Right cardiac atrium (tissue), 5 donors: ENCODE data around the gene HMOX2. TPM values are rescaled to one million over a fixed set of nuclear protein-coding genes. Genes with fewer than 3 reads are reported as not detected.
A peak's percentile ranks its signal among the peaks of the same experiment; 100 is the strongest.

Experiments used
- ATAC-seq, 2 donors: fragments of 200-7000 bp; cut with Tn5 transposase; one replicate each; pipeline versions ENCODE4 v1.8.0 to v1.9.1; 2020; ENCODE audit warnings: moderate library complexity in 2 of 2, mild to moderate bottlenecking in 1 of 2
- DNase-seq, 3 donors: peaks; one replicate each; pipeline ENCODE4 v3.0.0-alpha.2; 2020
- H3K27ac ChIP-seq: one replicate; pipeline ENCODE4 v1.5.1; 2013; ENCODE audit warnings: mild to moderate bottlenecking, low read length, control low read depth, moderate library complexity
- H3K27me3 ChIP-seq: one replicate; pipeline ENCODE4 v1.6.1; 2013; ENCODE audit not compliant: control insufficient read depth, insufficient read depth
- H3K4me1 ChIP-seq: one replicate; pipeline ENCODE4 v1.6.1; 2013; ENCODE audit warnings: low read length; ENCODE audit not compliant: control insufficient read depth, insufficient read depth
- H3K4me3 ChIP-seq: one replicate; pipeline ENCODE4 v1.5.1; 2013; ENCODE audit warnings: low read length, control low read depth
- H3K9me3 ChIP-seq: one replicate; pipeline ENCODE4 v1.6.1; 2013; ENCODE audit warnings: low read length; ENCODE audit not compliant: control insufficient read depth
- WGBS: extraction: QIAGEN DNeasy Blood & Tissue Kit; methylation state at CpG from one replicate; pipeline ENCODE4 v1.1.7; 2013; 5-methylcytosine and 5-hydroxymethylcytosine counted together
- intact Hi-C, 4 donors: fragments of 100-400 bp; cut with DNase I; formaldehyde crosslinking; loops; one replicate each; pipeline versions ENCODE4 v1.11.0 to v1.14.0; 2022 to 2023
- polyA plus RNA-seq: library from polyadenylated mRNA; stranded (reverse); fragments of 200-250 nt; gene quantifications from one replicate; pipeline ENCODE4 v1.2.3, GENCODE V29; 2013
- total RNA-seq, 4 donors: library from RNA; stranded (reverse); fragmentation: NEBNext Ultra II Directional; extraction: Animal tissue kit (Norgen Biotek cat#: 25700); gene quantifications; one replicate each; pipeline ENCODE4 v1.2.1, GENCODE V29; 2021
- donor health status: healthy with polysubstance abuse.
- donor health status: DM: no; HTN: yes; CAD: no.
- donor health status: DM: no; HTN: no; CAD: no.
- donor health status: DM: no; HTN: yes; CAD: no; lungs with severe emphysema.
- donor health status: DM: yes; HTN: yes; CAD: no.

The HMOX2 gene
- total and polyA plus RNA-seq, 5 donors = 89.6 to 109 (median 93.7) TPM

- DNase-seq (no peak), ATAC-seq (peak in 1 of 2 donors; percentile 7)
- Histone ChIP-seq H3K27ac (no peak overlapping the region), H3K9me3 (no peaks in the 10 kb centered on the region), H3K4me3 (no peak overlapping the region), H3K4me1 (peaks cover 20% of the 10 kb centered on the region), H3K27me3 (no peaks in the 10 kb centered on the region)
- 52% methylated on average over 7 of the region's 7 CpGs for WGBS
- intact Hi-C loops = loop anchor here in 1 of 4 donors (5.0 kb wide), 1 partner anchor 48 kb away; the partner anchor contains the start of gene HMOX2
Observed at GRCh38 chr16:4525069-4525468, 48.9 kb downstream of the HMOX2 start.

GRCh38 chr16:4525634-4526277, 49.6 kb downstream of the HMOX2 start:
- H3K9me3 ChIP-seq = no peaks in the 10 kb centered on the region
- WGBS = 63% methylated on average over 13 of the region's 13 CpGs
- no peak overlapping the region for H3K4me3 ChIP-seq
- intact Hi-C loops = loop anchor here in 1 of 4 donors (5.0 kb wide), 1 partner anchor 48 kb away; the partner anchor contains the start of gene HMOX2
- peaks cover 20% of the 10 kb centered on the region for H3K4me1 ChIP-seq
- DNase-seq = no peak
- no peak overlapping the region for H3K27ac ChIP-seq
- ATAC-seq = peak in 1 of 2 donors; percentile 7
- no peaks in the 10 kb centered on the region for H3K27me3 ChIP-seq

- intact Hi-C loops = loop anchor here in 1 of 4 donors (5.0 kb wide), 1 partner anchor 52 kb away; the partner anchor contains the start of gene HMOX2
- Histone ChIP-seq H3K27me3 (no peaks in the 10 kb centered on the region), H3K4me3 (no peak overlapping the region), H3K4me1 (peaks cover 15% of the 10 kb centered on the region), H3K27ac (no peak overlapping the region), H3K9me3 (no peaks in the 10 kb centered on the region)
- 73% methylated on average over 16 of the region's 16 CpGs for WGBS
- ATAC-seq (peak in 1 of 2 donors; percentile 16), DNase-seq (no peak)
Observed at GRCh38 chr16:4529085-4530060, 53.2 kb downstream of the HMOX2 start.

GRCh38 chr16:4531811-4532210, 55.6 kb downstream of the HMOX2 start:
- no peak overlapping the region for H3K27ac ChIP-seq
- DNase-seq = no peak
- intact Hi-C loops = no loop called here
- peaks cover 8% of the 10 kb centered on the region for H3K4me1 ChIP-seq
- no peak overlapping the region for H3K4me3 ChIP-seq
- ATAC-seq = no peak
- 89% methylated on average over 8 of the region's 8 CpGs for WGBS
- H3K27me3 ChIP-seq = no peaks in the 10 kb centered on the region
- H3K9me3 ChIP-seq = no peaks in the 10 kb centered on the region

GRCh38 chr16:4532238-4532637, 56.0 kb downstream of the HMOX2 start:
- Histone ChIP-seq H3K4me1 (peaks cover 8% of the 10 kb centered on the region), H3K9me3 (no peaks in the 10 kb centered on the region), H3K27ac (no peak overlapping the region), H3K27me3 (no peaks in the 10 kb centered on the region), H3K4me3 (no peak overlapping the region)
- 89% methylated on average over 10 of the region's 10 CpGs for WGBS
- intact Hi-C loops = no loop called here
- no peak for ATAC-seq
- DNase-seq = no peak

- DNase-seq = no peak
- intact Hi-C loops = no loop called here
- ATAC-seq = no peak
- Histone ChIP-seq H3K27ac (peak overlapping the region; percentile 25), H3K4me3 (no peak overlapping the region), H3K9me3 (no peaks in the 10 kb centered on the region), H3K27me3 (no peaks in the 10 kb centered on the region), H3K4me1 (peaks cover 8% of the 10 kb centered on the region)
- WGBS = 67% methylated on average over 6 of the region's 6 CpGs
Observed at GRCh38 chr16:4533490-4533889, 57.3 kb downstream of the HMOX2 start.

- ATAC-seq = peak in 1 of 2 donors; percentile 14
- H3K9me3 ChIP-seq = no peaks in the 10 kb centered on the region
- H3K4me3 ChIP-seq = no peak overlapping the region
- no peaks in the 10 kb centered on the region for H3K27me3 ChIP-seq
- peak overlapping the region; percentile 78 for H3K27ac ChIP-seq
- peak in 2 of 3 donors; percentile 34 to 67 for DNase-seq
- WGBS = 67% methylated on average over 13 of the region's 13 CpGs
- peaks cover 8% of the 10 kb centered on the region for H3K4me1 ChIP-seq
- intact Hi-C loops = no loop called here
Observed at GRCh38 chr16:4534151-4534790, 58.1 kb downstream of the HMOX2 start.

GRCh38 chr16:4535627-4536108, 59.5 kb downstream of the HMOX2 start:
- intact Hi-C loops = no loop called here
- Histone ChIP-seq H3K4me1 (peaks cover 8% of the 10 kb centered on the region), H3K9me3 (no peaks in the 10 kb centered on the region), H3K4me3 (no peak overlapping the region), H3K27ac (no peak overlapping the region), H3K27me3 (no peaks in the 10 kb centered on the region)
- ATAC-seq = no peak
- WGBS = 73% methylated on average over 7 of the region's 7 CpGs
- no peak for DNase-seq

- no peaks in the 10 kb centered on the region for H3K27me3 ChIP-seq
- intact Hi-C loops = no loop called here
- H3K4me1 ChIP-seq = peaks cover 8% of the 10 kb centered on the region
- WGBS = 88% methylated on average over 15 of the region's 15 CpGs
- no peak overlapping the region for H3K27ac ChIP-seq
- DNase-seq (no peak), ATAC-seq (no peak)
- no peak overlapping the region for H3K4me3 ChIP-seq
- H3K9me3 ChIP-seq = no peaks in the 10 kb centered on the region
Observed at GRCh38 chr16:4536391-4537106, 60.4 kb downstream of the HMOX2 start.
